Duodenal mucosa (tissue), 2 donors: ENCODE data around the gene POLD2.

ENCODE experiments used
- H3K27ac ChIP-seq: one replicate; pipeline ENCODE4 v1.7.0; 2013; ENCODE audit warnings: low read depth, low read length
- H3K27me3 ChIP-seq, 2 donors: one replicate each; pipeline ENCODE4 v1.7.0; 2013; ENCODE audit warnings: low read length in 2 of 2, control low read depth in 1 of 2; ENCODE audit not compliant: insufficient read depth in 2 of 2, control insufficient read depth in 1 of 2
- H3K36me3 ChIP-seq, 2 donors: one replicate each; pipeline ENCODE4 v1.7.0; 2013; ENCODE audit warnings: low read length in 2 of 2, control low read depth in 1 of 2; ENCODE audit not compliant: insufficient read depth in 2 of 2, control insufficient read depth in 1 of 2
- H3K4me1 ChIP-seq, 2 donors: one replicate each; pipeline ENCODE4 v1.7.0; 2013; ENCODE audit warnings: low read length in 2 of 2, control low read depth in 1 of 2; ENCODE audit not compliant: insufficient read depth in 2 of 2, control insufficient read depth in 1 of 2
- H3K4me3 ChIP-seq, 2 donors: one replicate each; pipeline ENCODE4 v1.7.0; 2013; ENCODE audit warnings: low read length in 2 of 2, low read depth in 1 of 2
- H3K9ac ChIP-seq, 2 donors: one replicate each; pipeline ENCODE4 v1.7.0; 2013; ENCODE audit warnings: low read length in 2 of 2, low read depth in 1 of 2
- H3K9me3 ChIP-seq, 2 donors: one replicate each; pipeline ENCODE4 v1.7.0; 2013; ENCODE audit warnings: low read length in 2 of 2, control low read depth in 1 of 2; ENCODE audit not compliant: control insufficient read depth in 1 of 2

The POLD2 gene

GRCh38 chr7:44159824-44160630 is 36.7 kb upstream of the POLD2 start:
- H3K27ac ChIP-seq, result no peak overlapping the region
- H3K27me3 ChIP-seq, result no peaks in the 10 kb centered on the region

GRCh38 chr7:44158873-44159631 is 35.7 kb upstream of the POLD2 start:
- Histone ChIP-seq H3K27me3 (no peaks in the 10 kb centered on the region), H3K27ac (no peak overlapping the region), H3K9me3 (no peaks in the 10 kb centered on the region), H3K4me1 (peaks cover 0 to 9% of the 10 kb centered on the region in 2 donors), H3K36me3 (no peaks in the 10 kb centered on the region), H3K9ac (no peak overlapping the region), H3K4me3 (no peak overlapping the region)

More at GRCh38 chr7:44159824-44160630, 36.7 kb upstream of the POLD2 start:
- Histone ChIP-seq H3K9me3 (no peaks in the 10 kb centered on the region), H3K9ac (no peak overlapping the region), H3K4me1 (peaks cover 0 to 9% of the 10 kb centered on the region in 2 donors), H3K36me3 (no peaks in the 10 kb centered on the region), H3K4me3 (no peak overlapping the region)

- Histone ChIP-seq H3K4me3 (no peak overlapping the region), H3K27me3 (no peaks in the 10 kb centered on the region), H3K9me3 (no peaks in the 10 kb centered on the region), H3K4me1 (peaks cover 0 to 9% of the 10 kb centered on the region in 2 donors), H3K36me3 (no peaks in the 10 kb centered on the region), H3K27ac (no peak overlapping the region), H3K9ac (no peak overlapping the region)
These were observed 34.9 kb upstream of the POLD2 start for GRCh38 chr7:44158096-44158872.

- Histone ChIP-seq H3K9me3 (no peaks in the 10 kb centered on the region), H3K4me1 (peaks cover 0 to 9% of the 10 kb centered on the region in 2 donors), H3K36me3 (no peaks in the 10 kb centered on the region), H3K27me3 (no peaks in the 10 kb centered on the region), H3K4me3 (no peak overlapping the region), H3K9ac (no peak overlapping the region), H3K27ac (no peak overlapping the region)
These were observed 34.0 kb upstream of the POLD2 start for GRCh38 chr7:44157116-44158080.

- H3K27me3 ChIP-seq, result no peaks in the 10 kb centered on the region
- no peak overlapping the region for H3K9ac ChIP-seq
- H3K9me3 ChIP-seq, result no peaks in the 10 kb centered on the region
- no peak overlapping the region for H3K27ac ChIP-seq
- no peak overlapping the region for H3K4me3 ChIP-seq
- H3K4me1 ChIP-seq, result peaks cover 0 to 9% of the 10 kb centered on the region in 2 donors
- no peaks in the 10 kb centered on the region for H3K36me3 ChIP-seq
These were observed 33.2 kb upstream of the POLD2 start for GRCh38 chr7:44156453-44157010.

- peaks cover 0 to 9% of the 10 kb centered on the region in 2 donors for H3K4me1 ChIP-seq
These were observed 32.1 kb upstream of the POLD2 start for GRCh38 chr7:44155191-44156185.

GRCh38 chr7:44154703-44155102 is 31.4 kb upstream of the POLD2 start:
- Histone ChIP-seq H3K4me1 (peaks cover 0 to 9% of the 10 kb centered on the region in 2 donors), H3K9ac (no peak overlapping the region), H3K9me3 (no peaks in the 10 kb centered on the region)

More at GRCh38 chr7:44155191-44156185, 32.1 kb upstream of the POLD2 start:
- Histone ChIP-seq H3K36me3 (no peaks in the 10 kb centered on the region), H3K4me3 (no peak overlapping the region), H3K9ac (no peak overlapping the region), H3K27me3 (no peaks in the 10 kb centered on the region), H3K9me3 (no peaks in the 10 kb centered on the region), H3K27ac (no peak overlapping the region)

GRCh38 chr7:44153948-44154335 is 30.6 kb upstream of the POLD2 start:
- H3K4me1 ChIP-seq, result peaks cover 0 to 9% of the 10 kb centered on the region in 2 donors
- no peaks in the 10 kb centered on the region for H3K27me3 ChIP-seq
- no peak overlapping the region for H3K9ac ChIP-seq
- H3K27ac ChIP-seq, result no peak overlapping the region
- H3K9me3 ChIP-seq, result no peaks in the 10 kb centered on the region
- H3K4me3 ChIP-seq, result no peak overlapping the region
- no peaks in the 10 kb centered on the region for H3K36me3 ChIP-seq

More at GRCh38 chr7:44154703-44155102, 31.4 kb upstream of the POLD2 start:
- H3K27ac ChIP-seq, result no peak overlapping the region
- H3K27me3 ChIP-seq, result no peaks in the 10 kb centered on the region
- H3K36me3 ChIP-seq, result no peaks in the 10 kb centered on the region
- H3K4me3 ChIP-seq, result no peak overlapping the region
